H9 (cell line): ENCODE data around the gene CLIC6. TPM values are rescaled to one million over a fixed set of nuclear protein-coding genes. Genes with fewer than 3 reads are reported as not detected.
A peak's percentile ranks its signal among the peaks of the same experiment; 100 is the strongest.

Experiments used
- DNase-seq: peaks from one replicate; pipeline ENCODE4 v3.0.0-alpha.2; 2017
- H2AFZ ChIP-seq: one replicate; pipeline ENCODE4 v1.6.1; 2013; ENCODE audit warnings: mild to moderate bottlenecking, low read length, control low read depth, moderate library complexity
- H2AK5ac ChIP-seq: 2 replicates; pipeline ENCODE4 v1.6.1; 2013; ENCODE audit warnings: low read length, control low read depth, mixed read lengths; ENCODE audit not compliant: insufficient read length
- H2BK120ac ChIP-seq: one replicate; pipeline ENCODE4 v1.6.1; 2013; ENCODE audit warnings: low read depth, mild to moderate bottlenecking, low read length, control low read depth, inconsistent platforms; ENCODE audit not compliant: poor library complexity, severe bottlenecking
- H2BK12ac ChIP-seq: 2 replicates; pipeline ENCODE4 v1.6.1; 2013; ENCODE audit warnings: low read length, control low read depth, mixed read lengths, low read depth; ENCODE audit not compliant: insufficient read length
- H2BK15ac ChIP-seq: 2 replicates; pipeline ENCODE4 v1.6.1; 2013; ENCODE audit warnings: low read depth, low read length, control low read depth
- H2BK20ac ChIP-seq: one replicate; pipeline ENCODE4 v1.6.1; 2013; ENCODE audit warnings: low read depth, mild to moderate bottlenecking, low read length, control low read depth, inconsistent platforms; ENCODE audit not compliant: poor library complexity, severe bottlenecking
- H2BK5ac ChIP-seq: 2 replicates; pipeline ENCODE4 v1.6.1; 2013; ENCODE audit warnings: low read length, control low read depth, mixed read lengths; ENCODE audit not compliant: insufficient read length
- H3K14ac ChIP-seq: 2 replicates; pipeline ENCODE4 v1.6.1; 2013; ENCODE audit warnings: low read length, control low read depth; ENCODE audit not compliant: insufficient read depth
- H3K18ac ChIP-seq: 2 replicates; pipeline ENCODE4 v1.6.1; 2013; ENCODE audit warnings: low read depth, mild to moderate bottlenecking, mixed read lengths, low read length, control low read depth; ENCODE audit not compliant: insufficient read length
- H3K23ac ChIP-seq: 2 replicates; pipeline ENCODE4 v1.6.1; 2013; ENCODE audit warnings: low read length, control low read depth, mixed read lengths, low read depth; ENCODE audit not compliant: insufficient read length
- H3K23me2 ChIP-seq: 2 replicates; pipeline ENCODE4 v1.6.1; 2013; ENCODE audit warnings: low read depth, mild to moderate bottlenecking, mixed read lengths, low read length, control low read depth; ENCODE audit not compliant: insufficient read length, poor library complexity, severe bottlenecking
- H3K27ac ChIP-seq: 2 replicates; pipeline ENCODE4 v1.5.1; 2013; ENCODE audit warnings: low read length, control low read depth, mixed read lengths, low read depth; ENCODE audit not compliant: insufficient read length
- H3K27me3 ChIP-seq: 2 replicates; pipeline ENCODE4 v1.6.1; 2013; ENCODE audit warnings: low read length, control low read depth, inconsistent platforms; ENCODE audit not compliant: insufficient read depth
- H3K4ac ChIP-seq: 2 replicates; pipeline ENCODE4 v1.6.1; 2013; ENCODE audit warnings: low read depth, mild to moderate bottlenecking, control low read depth, inconsistent platforms, low read length, moderate library complexity
- H3K4me1 ChIP-seq: 2 replicates; pipeline ENCODE4 v1.6.1; 2013; ENCODE audit warnings: low read length, control low read depth, inconsistent platforms; ENCODE audit not compliant: insufficient read depth
- H3K4me2 ChIP-seq: 2 replicates; pipeline ENCODE4 v1.6.1; 2013; ENCODE audit warnings: low read length, control low read depth, mixed read lengths; ENCODE audit not compliant: insufficient read length, insufficient read depth
- H3K56ac ChIP-seq: 2 replicates; pipeline ENCODE4 v1.6.1; 2013; ENCODE audit warnings: low read depth, mild to moderate bottlenecking, mixed read lengths, low read length, control low read depth; ENCODE audit not compliant: insufficient read length
- H3K79me1 ChIP-seq: 2 replicates; pipeline ENCODE4 v1.6.1; 2013; ENCODE audit warnings: low read depth, mild to moderate bottlenecking, moderate library complexity, low read length, control low read depth, inconsistent platforms; ENCODE audit not compliant: insufficient read depth, poor library complexity, severe bottlenecking
- H3K79me2 ChIP-seq: 2 replicates; pipeline ENCODE4 v1.6.1; 2013; ENCODE audit warnings: low read length, control low read depth, inconsistent platforms; ENCODE audit not compliant: insufficient read depth
- H3K9ac ChIP-seq: 2 replicates; pipeline ENCODE4 v1.6.1; 2013; ENCODE audit warnings: low read length, control low read depth, mixed read lengths; ENCODE audit not compliant: insufficient read length; ENCODE audit errors: extremely low read depth
- H3K9me3 ChIP-seq: one replicate; pipeline ENCODE4 v1.6.1; 2013; ENCODE audit warnings: low read depth, low read length, inconsistent platforms; ENCODE audit not compliant: control insufficient read depth
- H3T11ph ChIP-seq: one replicate; pipeline ENCODE4 v1.6.1; 2013; ENCODE audit warnings: mild to moderate bottlenecking, low read length, control low read depth, inconsistent platforms
- H4K20me1 ChIP-seq: one replicate; pipeline ENCODE4 v1.6.1; 2013; ENCODE audit not compliant: control insufficient read depth, insufficient read length, insufficient read depth
- H4K5ac ChIP-seq: 2 replicates; pipeline ENCODE4 v1.6.1; 2013; ENCODE audit warnings: low read depth, mild to moderate bottlenecking, mixed read lengths, low read length, control low read depth; ENCODE audit not compliant: insufficient read length
- H4K8ac ChIP-seq: replicated peaks from 2 replicates; pipeline ENCODE4 v1.6.1; 2013; ENCODE audit warnings: low read length, control low read depth, mixed read lengths, low read depth; ENCODE audit not compliant: insufficient read length
- H4K91ac ChIP-seq: 2 replicates; pipeline ENCODE4 v1.6.1; 2013; ENCODE audit warnings: low read depth, mild to moderate bottlenecking, moderate library complexity, mixed read lengths, low read length, control low read depth; ENCODE audit not compliant: insufficient read length
- H3K27ac Mint-ChIP-seq, 3 experiments: 2 replicates in 2 of 3; 3 replicates in 1 of 3; pipeline ENCODE4 v1.8.0; 2020 to 2021; ENCODE audit warnings: mixed read lengths in 3 of 3, mild to moderate bottlenecking in 1 of 3, moderate library complexity in 1 of 3
- H3K27me3 Mint-ChIP-seq: 2 replicates; pipeline ENCODE4 v1.8.0; 2021; ENCODE audit warnings: low read depth, mild to moderate bottlenecking, moderate library complexity, mixed read lengths
- H3K36me3 Mint-ChIP-seq, 3 experiments: 2 replicates in 2 of 3; 3 replicates in 1 of 3; pipeline ENCODE4 v1.8.0; 2020 to 2021; ENCODE audit warnings: low read depth in 3 of 3, mixed read lengths in 3 of 3; ENCODE audit not compliant: insufficient read depth in 1 of 3
- H3K4me1 Mint-ChIP-seq, 2 experiments: 2 replicates each; pipeline ENCODE4 v1.8.0; 2020; ENCODE audit warnings: mixed read lengths in 2 of 2
- H3K4me3 Mint-ChIP-seq, 2 experiments: 2 replicates in 1 of 2; 3 replicates in 1 of 2; pipeline ENCODE4 v1.8.0; 2020 to 2021; ENCODE audit warnings: mild to moderate bottlenecking in 2 of 2, mixed read lengths in 2 of 2, moderate library complexity in 1 of 2
- H3K9me3 Mint-ChIP-seq, 2 experiments: 2 replicates in 1 of 2; 3 replicates in 1 of 2; pipeline ENCODE4 v1.8.0; 2020; ENCODE audit warnings: mild to moderate bottlenecking in 2 of 2, mixed read lengths in 2 of 2, moderate library complexity in 1 of 2
- WGBS: extraction: QIAGEN DNeasy Blood & Tissue Kit; methylation state at CpG from one replicate; pipeline ENCODE4 v1.1.7; 2013; ENCODE audit warnings: missing lambda C conversion rate, low lambda C conversion rate, mixed read lengths; ENCODE audit not compliant: insufficient read length; ENCODE audit errors: extremely low coverage; 5-methylcytosine and 5-hydroxymethylcytosine counted together
- total RNA-seq: library from RNA; stranded (reverse); gene quantifications from 2 replicates; pipeline ENCODE4 v1.2.1, GENCODE V29; 2021
- TF ChIP-seq, protein P1 (sequence below): fragments of 200-600 bp; sonication (generic); conservative IDR thresholded peaks from 3 replicates; pipeline ENCODE4 v1.8.0; 2021; ENCODE audit warnings: antibody characterized with exemption, mild to moderate bottlenecking

CLIC6 gene
- total RNA-seq, 1 experiment from 2014 or later, result 1.3 TPM

GRCh38 chr21:34737115-34737514 lies 68.3 kb downstream of the CLIC6 start:
- Mint-ChIP-seq H3K36me3 (no peaks in the 10 kb centered on the region), H3K4me3 (no peak overlapping the region), H3K4me1 (no peaks in the 10 kb centered on the region; a peak in 1 of 4 replicates), H3K27ac (peak overlapping the region in 1 of 3 experiments; percentile 63; a peak in 2 of 7 replicates), H3K27me3 (peaks cover 8% of the 10 kb centered on the region), H3K9me3 (peaks cover 0 to 3% of the 10 kb centered on the region in 2 experiments; a peak in 2 of 5 replicates)
- H3K18ac ChIP-seq, result no peak overlapping the region
- H2AFZ ChIP-seq, result no peak overlapping the region
- H4K8ac ChIP-seq, result no peak overlapping the region
- H3K27me3 ChIP-seq, result no peaks in the 10 kb centered on the region
- no peak overlapping the region for H2BK5ac ChIP-seq
- no peak overlapping the region for H2BK12ac ChIP-seq
- no peak overlapping the region for H3K4ac ChIP-seq
- H2BK15ac ChIP-seq, result no peak overlapping the region
- H3K9ac ChIP-seq, result no peak overlapping the region
- H3K27ac ChIP-seq, result no peak overlapping the region
- H3K4me1 ChIP-seq, result no peaks in the 10 kb centered on the region
- no peak overlapping the region for H4K5ac ChIP-seq
- no peak overlapping the region for H3K14ac ChIP-seq
- no peaks in the 10 kb centered on the region for H3K79me2 ChIP-seq
- H2BK20ac ChIP-seq, result no peak overlapping the region
- H4K91ac ChIP-seq, result no peak overlapping the region
- no peak for DNase-seq
- no peaks in the 10 kb centered on the region for H3K79me1 ChIP-seq
- H2AK5ac ChIP-seq, result no peak overlapping the region
- H3K4me2 ChIP-seq, result no peak overlapping the region
- TF ChIP-seq, protein P1, sequence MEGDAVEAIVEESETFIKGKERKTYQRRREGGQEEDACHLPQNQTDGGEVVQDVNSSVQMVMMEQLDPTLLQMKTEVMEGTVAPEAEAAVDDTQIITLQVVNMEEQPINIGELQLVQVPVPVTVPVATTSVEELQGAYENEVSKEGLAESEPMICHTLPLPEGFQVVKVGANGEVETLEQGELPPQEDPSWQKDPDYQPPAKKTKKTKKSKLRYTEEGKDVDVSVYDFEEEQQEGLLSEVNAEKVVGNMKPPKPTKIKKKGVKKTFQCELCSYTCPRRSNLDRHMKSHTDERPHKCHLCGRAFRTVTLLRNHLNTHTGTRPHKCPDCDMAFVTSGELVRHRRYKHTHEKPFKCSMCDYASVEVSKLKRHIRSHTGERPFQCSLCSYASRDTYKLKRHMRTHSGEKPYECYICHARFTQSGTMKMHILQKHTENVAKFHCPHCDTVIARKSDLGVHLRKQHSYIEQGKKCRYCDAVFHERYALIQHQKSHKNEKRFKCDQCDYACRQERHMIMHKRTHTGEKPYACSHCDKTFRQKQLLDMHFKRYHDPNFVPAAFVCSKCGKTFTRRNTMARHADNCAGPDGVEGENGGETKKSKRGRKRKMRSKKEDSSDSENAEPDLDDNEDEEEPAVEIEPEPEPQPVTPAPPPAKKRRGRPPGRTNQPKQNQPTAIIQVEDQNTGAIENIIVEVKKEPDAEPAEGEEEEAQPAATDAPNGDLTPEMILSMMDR, result no peak
- H3K23me2 ChIP-seq, result no peaks in the 10 kb centered on the region
- no peak overlapping the region for H3K23ac ChIP-seq
- H3K56ac ChIP-seq, result no peak overlapping the region
- WGBS, result no CpG with 5 or more reads among the region's 3 CpGs
- H2BK120ac ChIP-seq, result no peak overlapping the region
- no peaks in the 10 kb centered on the region for H4K20me1 ChIP-seq
- no peaks in the 10 kb centered on the region for H3K9me3 ChIP-seq
- H3T11ph ChIP-seq, result no peak overlapping the region
